Measurements from ENCODE around the gene TTC3.
A peak's percentile ranks its signal among the peaks of the same experiment; 100 is the strongest.

The TTC3 gene

GRCh38 chr21:37176716-37177115, 103.7 kb downstream of the TTC3 start:
- no peak overlapping the region for H3K4me3 ChIP-seq (ENCODE audit: low read length)
- TF ChIP-seq CTCF (IDR thresholded peaks at IDR 0.05; ENCODE audit: insufficient read depth, low read depth, low read length, missing control alignments): no peak
- DNase-seq (ENCODE audit: low read depth): peak; percentile 80

DNA sequence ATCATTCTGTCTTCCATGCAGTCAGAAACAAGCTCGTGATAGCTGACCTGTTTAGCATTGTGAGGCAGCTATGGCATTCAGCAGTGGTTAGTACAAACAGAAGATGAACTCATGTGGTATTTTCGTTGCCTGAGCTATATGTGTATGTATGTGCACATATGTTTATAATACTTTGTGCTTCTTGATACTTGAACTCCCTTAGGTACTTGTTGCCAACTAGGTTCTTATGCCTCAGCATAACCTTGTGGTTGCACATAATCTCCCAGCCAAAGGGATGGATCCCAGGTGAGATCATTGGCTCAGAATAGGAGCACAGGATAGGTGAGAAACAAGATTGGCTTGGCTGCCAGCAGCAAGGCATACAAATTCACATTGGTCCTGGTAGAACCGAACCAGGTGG, 108.0 kb downstream of the TTC3 start:
- H3K4me3 ChIP-seq (ENCODE audit: low read length): no peak overlapping the region
- peak; percentile 4 for DNase-seq (ENCODE audit: low read depth)
- TF ChIP-seq CTCF (IDR thresholded peaks at IDR 0.05; ENCODE audit: insufficient read depth, low read depth, low read length, missing control alignments): no peak

DNA sequence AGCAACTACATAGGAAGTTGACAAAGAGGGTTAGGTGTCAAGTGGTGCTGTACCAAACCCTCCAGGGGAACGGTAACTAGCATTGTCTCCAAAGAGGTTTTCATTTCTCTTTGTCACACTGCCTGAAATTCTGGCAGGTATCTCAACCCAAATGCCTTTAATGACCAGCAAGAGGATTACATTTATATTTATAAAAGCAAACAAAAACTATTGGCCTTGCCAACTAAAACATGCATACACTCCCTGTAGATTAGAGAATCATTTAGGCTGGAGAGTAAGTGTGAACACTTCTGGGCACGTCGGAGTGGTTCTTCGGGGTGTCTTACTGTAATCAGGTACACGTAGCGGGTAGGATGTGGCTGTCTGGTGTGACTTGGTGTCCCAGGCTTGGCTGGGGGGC, 109.2 kb downstream of the TTC3 start:
- no peak overlapping the region for H3K4me3 ChIP-seq (ENCODE audit: low read length)
- DNase-seq (ENCODE audit: low read depth): no peak
- TF ChIP-seq CTCF (IDR thresholded peaks at IDR 0.05; ENCODE audit: insufficient read depth, low read depth, low read length, missing control alignments): no peak

GRCh38 chr21:37183749-37184148, 110.7 kb downstream of the TTC3 start:
- no peak overlapping the region for H3K4me3 ChIP-seq (ENCODE audit: low read length)
- DNase-seq (ENCODE audit: low read depth): no peak
- no peak for TF ChIP-seq CTCF (IDR thresholded peaks at IDR 0.05; ENCODE audit: insufficient read depth, low read depth, low read length, missing control alignments)

GRCh38 chr21:37184784-37185593, 111.9 kb downstream of the TTC3 start:
- no peak for TF ChIP-seq CTCF (IDR thresholded peaks at IDR 0.05; ENCODE audit: insufficient read depth, low read depth, low read length, missing control alignments)
- H3K4me3 ChIP-seq (ENCODE audit: low read length): no peak overlapping the region

GRCh38 chr21:37186983-37187382, 113.9 kb downstream of the TTC3 start:
- no peak for TF ChIP-seq CTCF (IDR thresholded peaks at IDR 0.05; ENCODE audit: insufficient read depth, low read depth, low read length, missing control alignments)
- H3K4me3 ChIP-seq (ENCODE audit: low read length): no peak overlapping the region
- DNase-seq (ENCODE audit: low read depth): no peak

More at GRCh38 chr21:37184784-37185593, 111.9 kb downstream of the TTC3 start:
- no peak for DNase-seq (ENCODE audit: low read depth)

- no peak overlapping the region for H3K4me3 ChIP-seq (ENCODE audit: low read length)
- no peak for TF ChIP-seq CTCF (IDR thresholded peaks at IDR 0.05; ENCODE audit: insufficient read depth, low read depth, low read length, missing control alignments)
Measured at GRCh38 chr21:37188825-37189224, 115.8 kb downstream of the TTC3 start.

More at GRCh38 chr21:37188825-37189224, 115.8 kb downstream of the TTC3 start:
- no peak for DNase-seq (ENCODE audit: low read depth)

Measured in epithelial cell of esophagus (primary cell).